Measurements from ENCODE around the gene CCDC180.

DNA sequence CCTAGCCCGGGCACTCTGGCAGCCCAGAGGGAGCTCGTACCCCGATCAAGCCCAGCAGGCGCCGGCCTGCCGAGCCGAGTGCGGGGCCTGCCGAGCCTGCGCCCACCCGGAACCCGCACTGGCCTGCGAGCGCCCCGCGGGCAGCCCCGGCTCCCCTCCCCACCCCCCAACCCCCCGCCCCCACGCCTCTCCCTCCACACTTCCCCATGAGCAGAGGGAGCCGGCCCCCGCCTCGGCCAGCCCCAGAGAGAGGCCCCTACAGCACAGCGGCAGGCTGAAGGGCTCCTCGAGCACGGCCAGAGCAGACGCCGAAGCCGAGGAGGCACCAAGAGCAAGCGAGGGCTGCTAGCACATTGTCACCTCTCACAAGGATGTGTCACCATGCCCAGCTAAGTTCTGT, 36.2 kb upstream of the CCDC180 start:
- no peak for TF ChIP-seq POLR2A (IDR thresholded peaks at IDR 0.05; ENCODE audit: low read depth, low read length)
- TF ChIP-seq POLR2AphosphoS5 (IDR thresholded peaks at IDR 0.05; ENCODE audit: low read depth, low read length), result no peak
- no peak for TF ChIP-seq TAF1 (IDR thresholded peaks at IDR 0.05; ENCODE audit: low read depth, low read length)
- TF ChIP-seq PAX5 (IDR thresholded peaks at IDR 0.05; ENCODE audit: insufficient read depth, low read length, severe bottlenecking), result no peak
- TF ChIP-seq SPI1 (IDR thresholded peaks at IDR 0.05; ENCODE audit: low read depth, low read length), result no peak
- no peak for TF ChIP-seq POU2F2 (IDR thresholded peaks at IDR 0.05; ENCODE audit: low read depth, low read length)
